LNCaP clone FGC (cell line): ENCODE measurements around the gene PRTN3.

Experiments used
- DNase-seq: peaks from one replicate; pipeline ENCODE4 v3.0.0-alpha.2; 2011; ENCODE audit warnings: low read depth
- H3K4me3 ChIP-seq: 2 replicates; pipeline ENCODE4 v1.5.1; 2011; ENCODE audit warnings: mild to moderate bottlenecking, low read depth, low read length, control low read depth
- TF ChIP-seq, protein P1 (sequence below): IDR thresholded peaks from 2 replicates; pipeline ENCODE4 v1.5.1; 2012; ENCODE audit warnings: mild to moderate bottlenecking; ENCODE audit not compliant: control insufficient read depth, insufficient read depth; ENCODE audit errors: extremely low read depth

Gene PRTN3

GRCh38 chr19:840519-841206 lies at the start of gene PRTN3:
TSS of gene PRTN3 (plus strand) at chr19:840999. CDS start at chr19:841009, 10 bp downstream.
- DNase-seq: no peak
- no peak within 1 kb of the TSS for H3K4me3 ChIP-seq
- TF ChIP-seq, protein P1, sequence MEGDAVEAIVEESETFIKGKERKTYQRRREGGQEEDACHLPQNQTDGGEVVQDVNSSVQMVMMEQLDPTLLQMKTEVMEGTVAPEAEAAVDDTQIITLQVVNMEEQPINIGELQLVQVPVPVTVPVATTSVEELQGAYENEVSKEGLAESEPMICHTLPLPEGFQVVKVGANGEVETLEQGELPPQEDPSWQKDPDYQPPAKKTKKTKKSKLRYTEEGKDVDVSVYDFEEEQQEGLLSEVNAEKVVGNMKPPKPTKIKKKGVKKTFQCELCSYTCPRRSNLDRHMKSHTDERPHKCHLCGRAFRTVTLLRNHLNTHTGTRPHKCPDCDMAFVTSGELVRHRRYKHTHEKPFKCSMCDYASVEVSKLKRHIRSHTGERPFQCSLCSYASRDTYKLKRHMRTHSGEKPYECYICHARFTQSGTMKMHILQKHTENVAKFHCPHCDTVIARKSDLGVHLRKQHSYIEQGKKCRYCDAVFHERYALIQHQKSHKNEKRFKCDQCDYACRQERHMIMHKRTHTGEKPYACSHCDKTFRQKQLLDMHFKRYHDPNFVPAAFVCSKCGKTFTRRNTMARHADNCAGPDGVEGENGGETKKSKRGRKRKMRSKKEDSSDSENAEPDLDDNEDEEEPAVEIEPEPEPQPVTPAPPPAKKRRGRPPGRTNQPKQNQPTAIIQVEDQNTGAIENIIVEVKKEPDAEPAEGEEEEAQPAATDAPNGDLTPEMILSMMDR: no peak

- H3K4me3 ChIP-seq: no peak overlapping the region
- TF ChIP-seq, protein P1: no peak
- no peak for DNase-seq
Observed at GRCh38 chr19:791007-791566, 49.7 kb upstream of the PRTN3 start.

GRCh38 chr19:791567-792305 lies 49.1 kb upstream of the PRTN3 start:
- no peak for DNase-seq
- TF ChIP-seq, protein P1: no peak
- H3K4me3 ChIP-seq: no peak overlapping the region

DNA sequence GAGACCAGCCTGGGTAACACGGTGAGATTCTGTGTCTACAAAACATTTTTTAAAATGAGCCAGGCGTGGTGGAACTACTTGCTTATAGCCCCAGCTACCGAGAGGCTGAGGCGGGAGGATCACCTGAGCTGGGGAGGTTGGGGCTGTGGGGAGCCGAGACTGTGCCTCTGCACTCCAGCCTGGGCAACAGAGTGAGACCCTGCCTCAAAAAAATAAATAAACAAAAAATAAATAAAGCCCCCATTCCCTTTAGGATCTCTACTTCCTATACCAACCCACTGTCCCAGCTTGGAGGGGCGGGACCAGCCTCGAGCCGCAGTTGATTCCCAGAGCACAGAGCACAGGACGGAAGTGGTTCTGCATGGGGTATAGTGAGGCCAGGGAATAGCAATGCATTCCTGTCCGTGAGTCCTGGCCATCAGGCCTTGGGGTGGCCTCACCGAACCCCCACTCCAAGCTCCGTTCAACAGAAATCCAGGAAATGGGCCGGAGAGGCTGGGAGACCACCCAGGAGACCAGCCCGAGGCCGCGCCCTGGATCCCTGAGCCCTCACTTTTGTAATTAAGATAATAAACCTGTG lies 48.4 kb upstream of the PRTN3 start:
- DNase-seq: no peak
- H3K4me3 ChIP-seq: no peak overlapping the region
- TF ChIP-seq, protein P1: no peak

- TF ChIP-seq, protein P1: no peak
- DNase-seq: no peak
- no peak overlapping the region for H3K4me3 ChIP-seq
Observed at GRCh38 chr19:793806-794205, 47.0 kb upstream of the PRTN3 start.

GRCh38 chr19:795073-795611 lies 45.7 kb upstream of the PRTN3 start:
- TF ChIP-seq, protein P1: no peak
- H3K4me3 ChIP-seq: no peak overlapping the region
- no peak for DNase-seq
